Stomach (tissue), 19 donors: Measurements from ENCODE around the gene RIOK2. TPM values are rescaled to one million over a fixed set of nuclear protein-coding genes. Genes with fewer than 3 reads are reported as not detected.

Experiments used
- DNase-seq, 2 donors: peaks; one replicate each; pipeline versions ENCODE4 v3.0.0 to v3.0.0-alpha.2; 2013 to 2019
- H3K27ac ChIP-seq, 5 donors: fragments of 200-600 bp in 4 of 5; sonication (generic) in 4 of 5; one replicate each; pipeline ENCODE4 v1.5.1; 2013 to 2019; ENCODE audit warnings: mild to moderate bottlenecking in 1 of 5, moderate library complexity in 1 of 5
- H3K27me3 ChIP-seq, 3 donors: fragments of 200-600 bp; sonication (generic); one replicate each; pipeline ENCODE4 v1.5.1; 2017 to 2019; ENCODE audit warnings: mixed run types in 1 of 3
- H3K36me3 ChIP-seq, 4 donors: fragments of 200-600 bp; sonication (generic); 1 replicate in 3 of 4; 2 replicates in 1 of 4; pipeline ENCODE4 v1.5.1; 2016 to 2019
- H3K4me1 ChIP-seq, 4 donors: fragments of 200-600 bp; sonication (generic); one replicate each; pipeline ENCODE4 v1.5.1; 2016 to 2019
- H3K4me3 ChIP-seq, 4 donors: fragments of 200-600 bp; sonication (generic) in 3 of 4; one replicate each; pipeline ENCODE4 v1.5.1; 2016 to 2019; ENCODE audit warnings: mild to moderate bottlenecking in 1 of 4
- H3K9me3 ChIP-seq, 4 donors: fragments of 200-600 bp; sonication (generic); one replicate each; pipeline ENCODE4 v1.5.1; 2016 to 2019
- CTCF ChIP-seq, 7 experiments: fragments of 450-650 bp in 4 of 7; fragments of 200-600 bp in 3 of 7; sonication (generic) in 3 of 7; IDR thresholded peaks; one replicate each; pipeline ENCODE4 v1.5.1; 2016 to 2019; ENCODE audit warnings: antibody characterized with exemption in 7 of 7, control low read depth in 2 of 7, mild to moderate bottlenecking in 1 of 7
- EP300 ChIP-seq: sonication (generic); formaldehyde crosslinking; IDR thresholded peaks from one replicate; pipeline ENCODE4 v1.6.1; 2017; ENCODE audit warnings: antibody characterized with exemption
- POLR2A ChIP-seq, 4 donors: fragments of 450-650 bp; IDR thresholded peaks; one replicate each; pipeline ENCODE4 v1.6.1; 2016; ENCODE audit warnings: antibody characterized with exemption in 4 of 4, control low read depth in 2 of 4, mild to moderate bottlenecking in 1 of 4, moderate library complexity in 1 of 4
- POLR2AphosphoS5 ChIP-seq, 3 donors: sonication (generic); formaldehyde crosslinking; IDR thresholded peaks; one replicate each; pipeline ENCODE4 v1.6.1; 2016; ENCODE audit warnings: antibody characterized with exemption in 3 of 3
- WGBS, 5 donors: extraction: QIAGEN DNeasy Blood & Tissue Kit in 3 of 5; methylation state at CpG; one replicate each; pipeline versions ENCODE4 v1.1.5 to v1.1.7; 2013 to 2018; 5-methylcytosine and 5-hydroxymethylcytosine counted together
- intact Hi-C: fragments of 100-400 bp; cut with DNase I; formaldehyde crosslinking; loops from one replicate; pipeline ENCODE4 v1.15.1; 2023; ENCODE audit warnings: low total_unique reads
- long read RNA-seq, 10 donors: transcript quantifications; one replicate each; lab custom pipeline, GENCODE V29; 2026
- polyA plus RNA-seq, 3 donors: library from polyadenylated mRNA; stranded (reverse); fragments of 200-250 nt; gene quantifications; one replicate each; pipeline ENCODE4 v1.2.3, GENCODE V29; 2013
- total RNA-seq, 5 donors: library from RNA; depleted of rRNA; stranded (reverse); fragments of >200 nt; gene quantifications; one replicate each; pipeline versions ENCODE4 v1.1.0 to v1.2.3, GENCODE V29; 2014 to 2016
- donor health status: healthy with polysubstance abuse.
- donor health status: Bipolar disorder and iron deficiency.
- donor health status: healthy.

RIOK2 gene
- total RNA-seq (10 to 100 TPM in 3 of 5 donors, 1 to 10 TPM in 2; 1.2 to 42.2 (median 11.2) TPM), polyA plus RNA-seq (10 to 100 TPM in 2 of 3 donors, 1 to 10 TPM in 1; 6.7 to 12.5 (median 11.1) TPM)
- long read RNA-seq, donor 1, partial matches to known transcripts, result 0 of 5 reads
- long read RNA-seq, donor 1, other reads (novel, unspliced or antisense), result 0 of 5 reads
- long read RNA-seq, donor 2, transcript RIOK2-201 (10 exons, 3,922 nt), result major isoform, 5 of 7 reads
- long read RNA-seq, donor 2, partial matches to known transcripts, result 0 of 7 reads
- long read RNA-seq, donor 2, other reads (novel, unspliced or antisense), result 0 of 7 reads
- long read RNA-seq, donor 3, partial matches to known transcripts, result 0 of 4 reads
- long read RNA-seq, donor 3, other reads (novel, unspliced or antisense), result 0 of 4 reads
- long read RNA-seq, donor 4, partial matches to known transcripts, result 0 of 2 reads
- long read RNA-seq, donor 4, other reads (novel, unspliced or antisense), result 0 of 2 reads
- long read RNA-seq, donor 5, transcript RIOK2-201 (10 exons, 3,922 nt), result major isoform, 6 of 10 reads
- long read RNA-seq, donor 5, partial matches to known transcripts, result 0 of 10 reads
- long read RNA-seq, donor 5, other reads (novel, unspliced or antisense), result 0 of 10 reads
- long read RNA-seq, donor 6, transcript RIOK2-201 (10 exons, 3,922 nt), result major isoform, 19 of 23 reads
- long read RNA-seq, donor 6, partial matches to known transcripts, result 0 of 23 reads
- long read RNA-seq, donor 6, other reads (novel, unspliced or antisense), result 0 of 23 reads
- long read RNA-seq, donor 7, transcript RIOK2-201 (10 exons, 3,922 nt), result major isoform, 9 of 12 reads
- long read RNA-seq, donor 7, partial matches to known transcripts, result 0 of 12 reads
- long read RNA-seq, donor 7, other reads (novel, unspliced or antisense), result 0 of 12 reads
- long read RNA-seq, donor 8, transcript RIOK2-201 (10 exons, 3,922 nt), result major isoform, 10 of 13 reads
- long read RNA-seq, donor 8, partial matches to known transcripts, result 0 of 13 reads
- long read RNA-seq, donor 8, other reads (novel, unspliced or antisense), result 0 of 13 reads
- long read RNA-seq, donor 9, partial matches to known transcripts, result 5 of 14 reads
- long read RNA-seq, donor 9, other reads (novel, unspliced or antisense), result 0 of 14 reads
- long read RNA-seq, donor 10, transcript RIOK2-201 (10 exons, 3,922 nt), result major isoform, 5 of 7 reads
- long read RNA-seq, donor 10, partial matches to known transcripts, result 0 of 7 reads
- long read RNA-seq, donor 10, other reads (novel, unspliced or antisense), result 0 of 7 reads

- peak within 1 kb of the TSS; percentile 88 to 93 (median 92) for H3K27ac ChIP-seq
- peak; percentile 93 to 98 for DNase-seq
- no peaks in the 10 kb centered on the region for H3K27me3 ChIP-seq
- H3K4me1 ChIP-seq, result peaks cover 9 to 32% (median 28%) of the 10 kb centered on the region in 4 donors
- intact Hi-C loops, result no loop called here
- TF ChIP-seq CTCF (IDR thresholded peaks at IDR 0.05) (peak in 1 of 7 experiments; percentile 6), POLR2AphosphoS5 (IDR thresholded peaks at IDR 0.05) (peak; percentile 69 to 89 (median 83)), EP300 (no peak), POLR2A (IDR thresholded peaks at IDR 0.05) (peak in 1 of 4 donors; percentile 41)
- WGBS, 5 donors, result 0 to 1% (median 0%) methylated on average over 44 of the region's 44 CpGs
- H3K4me3 ChIP-seq, result peak within 1 kb of the TSS; percentile 70 to 89 (median 80)
- peaks cover 7 to 13% (median 9%) of the 10 kb centered on the region in 4 donors for H3K36me3 ChIP-seq
- H3K9me3 ChIP-seq, result no peaks in the 10 kb centered on the region
These were observed at the start of gene RIOK2 for GRCh38 chr5:97183100-97183929. Gene RIOK2, minus strand, starts transcription at chr5:97183247. Its CDS starts 56 bp downstream, at chr5:97183191.

- H3K27me3 ChIP-seq, result no peaks in the 10 kb centered on the region
- no peaks in the 10 kb centered on the region for H3K36me3 ChIP-seq
- no peak overlapping the region for H3K4me3 ChIP-seq
- 1 to 6% (median 2%) methylated on average over 4 of the region's 4 CpGs for WGBS, 5 donors
- no peak overlapping the region for H3K27ac ChIP-seq
- peaks cover 0 to 10% (median 6%) of the 10 kb centered on the region in 4 donors for H3K9me3 ChIP-seq
- TF ChIP-seq CTCF (IDR thresholded peaks at IDR 0.05), result peak in 5 of 7 experiments; percentile 56 to 75 (median 68)
- TF ChIP-seq POLR2A (IDR thresholded peaks at IDR 0.05), result no peak
- peak in 1 of 3 donors; percentile 10 for TF ChIP-seq POLR2AphosphoS5 (IDR thresholded peaks at IDR 0.05)
- DNase-seq, result peak in 1 of 2 donors; percentile 91
- H3K4me1 ChIP-seq, result peaks cover 0 to 11% (median 7%) of the 10 kb centered on the region in 4 donors
- intact Hi-C loops, result no loop called here
These were observed 48.1 kb upstream of the RIOK2 start for GRCh38 chr5:97231025-97231636.

GRCh38 chr5:97229688-97230285 lies 46.7 kb upstream of the RIOK2 start:
- WGBS, 5 donors, result 27 to 60% (median 45%) methylated on average over 6 of the region's 6 CpGs
- H3K9me3 ChIP-seq, result peaks cover 0 to 5% (median 2%) of the 10 kb centered on the region in 4 donors

More at GRCh38 chr5:97229688-97230285, 46.7 kb upstream of the RIOK2 start:
- no peak for TF ChIP-seq CTCF (IDR thresholded peaks at IDR 0.05)
- TF ChIP-seq POLR2AphosphoS5 (IDR thresholded peaks at IDR 0.05), result no peak
- no peak for TF ChIP-seq POLR2A (IDR thresholded peaks at IDR 0.05)
- TF ChIP-seq EP300, result no peak
- no peaks in the 10 kb centered on the region for H3K27me3 ChIP-seq
- H3K4me1 ChIP-seq, result peaks cover 0 to 11% (median 7%) of the 10 kb centered on the region in 4 donors
- DNase-seq, result no peak
- intact Hi-C loops, result no loop called here
- no peaks in the 10 kb centered on the region for H3K36me3 ChIP-seq
- H3K27ac ChIP-seq, result peak overlapping the region in 1 of 5 donors; percentile 31
- no peak overlapping the region for H3K4me3 ChIP-seq
